ENCODE data around the gene CTBP2. TPM values are rescaled to one million over a fixed set of nuclear protein-coding genes. Genes with fewer than 3 reads are reported as not detected.
A peak's percentile ranks its signal among the peaks of the same experiment; 100 is the strongest.
"Not testable (repeated sequence)": the region's sequence is repeated elsewhere in the genome, so short reads cannot be mapped to it uniquely, and the experiment has no call there.

CTBP2 gene
- total RNA-seq, 1 experiment from 2014 or later = 191 TPM

- TF ChIP-seq, protein P1, sequence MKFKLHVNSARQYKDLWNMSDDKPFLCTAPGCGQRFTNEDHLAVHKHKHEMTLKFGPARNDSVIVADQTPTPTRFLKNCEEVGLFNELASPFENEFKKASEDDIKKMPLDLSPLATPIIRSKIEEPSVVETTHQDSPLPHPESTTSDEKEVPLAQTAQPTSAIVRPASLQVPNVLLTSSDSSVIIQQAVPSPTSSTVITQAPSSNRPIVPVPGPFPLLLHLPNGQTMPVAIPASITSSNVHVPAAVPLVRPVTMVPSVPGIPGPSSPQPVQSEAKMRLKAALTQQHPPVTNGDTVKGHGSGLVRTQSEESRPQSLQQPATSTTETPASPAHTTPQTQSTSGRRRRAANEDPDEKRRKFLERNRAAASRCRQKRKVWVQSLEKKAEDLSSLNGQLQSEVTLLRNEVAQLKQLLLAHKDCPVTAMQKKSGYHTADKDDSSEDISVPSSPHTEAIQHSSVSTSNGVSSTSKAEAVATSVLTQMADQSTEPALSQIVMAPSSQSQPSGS (CRISPR knock-in tag; IDR thresholded peaks at IDR 0.05; ENCODE audit: borderline replicate concordance, low read depth) = no peak
- TF ChIP-seq TEAD1 (CRISPR knock-in tag; IDR thresholded peaks at IDR 0.05) (no peak), SMAD4 (CRISPR knock-in tag; IDR thresholded peaks at IDR 0.05) (no peak)
Measured at GRCh38 chr10:125163803-125164202, 3.4 kb upstream of the CTBP2 start (continued).

DNA sequence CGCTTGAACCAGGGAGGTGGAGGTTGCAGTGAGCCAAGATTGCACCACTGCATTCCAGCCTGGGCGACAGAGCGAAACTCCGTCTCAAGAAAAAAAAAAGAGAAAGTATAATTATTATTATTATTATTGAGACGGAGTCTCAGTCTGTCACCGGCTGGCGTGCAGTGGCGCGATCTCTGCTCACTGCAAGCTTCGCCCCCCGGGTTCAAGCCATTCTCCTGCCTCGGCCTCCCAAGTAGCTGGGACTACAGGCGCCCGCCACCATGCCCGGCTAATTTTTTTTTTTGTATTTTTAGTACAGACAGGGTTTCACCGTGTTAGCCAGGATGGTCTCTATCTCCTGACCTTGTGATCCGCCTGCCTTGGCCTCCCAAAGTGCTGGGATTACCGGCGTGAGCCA lies 2.9 kb upstream of the CTBP2 start:
- POLR2A ChIA-PET = interaction anchor here (1.8 kb wide), 1 partner anchor 11 kb away, joined by 10 read pairs; no protein-coding TSS in a partner anchor
- H3K4me1 Mint-ChIP-seq = peaks cover 20% of the 10 kb centered on the region
- ATAC-seq; CTCF ChIA-PET; H3K4me3 Mint-ChIP-seq; H3K27me3 Mint-ChIP-seq (ENCODE audit: low read depth); H3K36me3 Mint-ChIP-seq; DNase-seq (ENCODE audit: low spot score); H3K9me3 Mint-ChIP-seq; H3K27ac Mint-ChIP-seq: not testable (repeated sequence)

DNA sequence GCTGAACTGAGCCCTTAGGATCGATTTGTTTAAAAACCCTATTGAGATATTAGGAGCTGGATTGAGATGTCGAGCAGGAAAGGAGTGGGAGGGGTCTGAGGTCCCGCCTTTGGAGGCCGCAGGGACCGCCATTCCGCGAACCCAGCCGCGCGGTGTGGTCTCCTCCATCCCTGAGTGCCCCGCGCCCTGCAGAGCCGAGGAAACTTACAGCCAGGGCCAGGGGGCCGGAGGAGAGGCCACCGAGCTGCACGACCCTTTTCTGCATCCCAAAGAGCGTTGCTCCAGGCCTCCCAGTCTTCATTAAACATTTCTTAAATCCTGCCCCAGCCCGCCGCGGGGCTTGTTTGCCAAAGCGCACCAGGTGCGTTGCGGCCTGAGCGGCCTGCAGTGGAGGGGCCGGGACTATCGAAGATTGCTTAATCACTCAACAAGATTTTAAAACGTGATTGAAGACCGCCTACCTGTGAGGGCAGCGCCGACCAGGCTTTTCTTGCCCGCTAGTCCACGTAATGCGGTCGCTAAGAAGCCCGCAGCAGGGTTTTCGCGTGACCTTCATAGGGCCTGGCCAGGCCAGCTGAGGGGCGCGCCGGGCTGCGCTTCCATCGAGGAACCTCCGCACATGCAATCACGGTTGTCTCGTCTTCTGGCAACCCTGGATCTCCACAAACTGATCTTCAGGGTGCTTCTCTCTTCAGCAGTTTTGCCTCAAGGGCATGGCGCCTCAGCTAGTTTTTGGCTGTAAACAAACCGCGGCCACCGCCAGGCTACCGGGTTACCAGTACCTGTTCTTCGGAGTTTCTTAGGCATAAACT lies 2.0 kb upstream of the CTBP2 start:
- POLR2A ChIA-PET = interaction anchor here (0.5 to 1.8 kb wide), 4 partner anchors 10 to 23 kb away, joined by 3 to 10 read pairs (median 6); no protein-coding TSS in a partner anchor
- H3K9me3 Mint-ChIP-seq = no peaks in the 10 kb centered on the region
- CTCF ChIA-PET = interaction anchor here (1.0 to 1.5 kb wide), 3 partner anchors 15 to 170 kb away, joined by 3 to 5 read pairs (median 3); no protein-coding TSS in a partner anchor
- peak overlapping the region; percentile 95 for H3K27ac Mint-ChIP-seq
- H3K4me1 Mint-ChIP-seq = peaks cover 24% of the 10 kb centered on the region
- no peaks in the 10 kb centered on the region for H3K27me3 Mint-ChIP-seq (ENCODE audit: low read depth)
- peaks cover 4% of the 10 kb centered on the region; the same call in 1 of the 2 replicates for H3K36me3 Mint-ChIP-seq
- DNase-seq (ENCODE audit: low spot score) (peak; percentile 66), ATAC-seq (peak; percentile 28)
- no peak for TF ChIP-seq EMX1 (CRISPR knock-in tag; IDR thresholded peaks at IDR 0.05)
- TF ChIP-seq MYBL2 (CRISPR knock-in tag; IDR thresholded peaks at IDR 0.05) = 0 out of 2 replicates have a peak, but pooled peaks have one; percentile 19
- 0 out of 2 replicates have a peak, but pooled peaks have one; percentile 26 for TF ChIP-seq KAT7 (CRISPR knock-in tag; IDR thresholded peaks at IDR 0.05; ENCODE audit: borderline replicate concordance)
- TF ChIP-seq CTCF (IDR thresholded peaks at IDR 0.05) = no peak
- no peak for TF ChIP-seq NFATC4 (CRISPR knock-in tag; IDR thresholded peaks at IDR 0.05)
- TF ChIP-seq, protein P2, sequence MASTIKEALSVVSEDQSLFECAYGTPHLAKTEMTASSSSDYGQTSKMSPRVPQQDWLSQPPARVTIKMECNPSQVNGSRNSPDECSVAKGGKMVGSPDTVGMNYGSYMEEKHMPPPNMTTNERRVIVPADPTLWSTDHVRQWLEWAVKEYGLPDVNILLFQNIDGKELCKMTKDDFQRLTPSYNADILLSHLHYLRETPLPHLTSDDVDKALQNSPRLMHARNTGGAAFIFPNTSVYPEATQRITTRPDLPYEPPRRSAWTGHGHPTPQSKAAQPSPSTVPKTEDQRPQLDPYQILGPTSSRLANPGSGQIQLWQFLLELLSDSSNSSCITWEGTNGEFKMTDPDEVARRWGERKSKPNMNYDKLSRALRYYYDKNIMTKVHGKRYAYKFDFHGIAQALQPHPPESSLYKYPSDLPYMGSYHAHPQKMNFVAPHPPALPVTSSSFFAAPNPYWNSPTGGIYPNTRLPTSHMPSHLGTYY (CRISPR knock-in tag; IDR thresholded peaks at IDR 0.05) = no peak
- TF ChIP-seq FOXP1 (CRISPR knock-in tag; IDR thresholded peaks at IDR 0.05; ENCODE audit: borderline replicate concordance) = no peak
- TF ChIP-seq ESRRA (CRISPR knock-in tag; IDR thresholded peaks at IDR 0.05; ENCODE audit: borderline replicate concordance) = no peak
- TF ChIP-seq RELA (CRISPR knock-in tag; IDR thresholded peaks at IDR 0.05; ENCODE audit: borderline replicate concordance) = no peak
- TF ChIP-seq, protein P3, sequence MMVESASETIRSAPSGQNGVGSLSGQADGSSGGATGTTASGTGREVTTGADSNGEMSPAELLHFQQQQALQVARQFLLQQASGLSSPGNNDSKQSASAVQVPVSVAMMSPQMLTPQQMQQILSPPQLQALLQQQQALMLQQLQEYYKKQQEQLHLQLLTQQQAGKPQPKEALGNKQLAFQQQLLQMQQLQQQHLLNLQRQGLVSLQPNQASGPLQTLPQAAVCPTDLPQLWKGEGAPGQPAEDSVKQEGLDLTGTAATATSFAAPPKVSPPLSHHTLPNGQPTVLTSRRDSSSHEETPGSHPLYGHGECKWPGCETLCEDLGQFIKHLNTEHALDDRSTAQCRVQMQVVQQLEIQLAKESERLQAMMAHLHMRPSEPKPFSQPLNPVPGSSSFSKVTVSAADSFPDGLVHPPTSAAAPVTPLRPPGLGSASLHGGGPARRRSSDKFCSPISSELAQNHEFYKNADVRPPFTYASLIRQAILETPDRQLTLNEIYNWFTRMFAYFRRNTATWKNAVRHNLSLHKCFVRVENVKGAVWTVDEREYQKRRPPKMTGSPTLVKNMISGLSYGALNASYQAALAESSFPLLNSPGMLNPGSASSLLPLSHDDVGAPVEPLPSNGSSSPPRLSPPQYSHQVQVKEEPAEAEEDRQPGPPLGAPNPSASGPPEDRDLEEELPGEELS (CRISPR knock-in tag; IDR thresholded peaks at IDR 0.05) = no peak
- no peak for TF ChIP-seq ZSCAN18 (CRISPR knock-in tag; IDR thresholded peaks at IDR 0.05)
- TF ChIP-seq ZNF317 (CRISPR knock-in tag; IDR thresholded peaks at IDR 0.05; ENCODE audit: borderline replicate concordance, low read depth) = no peak
- no peak for TF ChIP-seq ZBTB21 (CRISPR knock-in tag; IDR thresholded peaks at IDR 0.05; ENCODE audit: borderline replicate concordance)
- no peak for TF ChIP-seq FOXJ3 (CRISPR knock-in tag; IDR thresholded peaks at IDR 0.05; ENCODE audit: borderline replicate concordance)
- TF ChIP-seq SP1 (CRISPR knock-in tag; conservative IDR thresholded peaks at IDR 0.05) = 0 out of 2 replicates have a peak, but pooled peaks have one; percentile 7
- TF ChIP-seq, protein P4, sequence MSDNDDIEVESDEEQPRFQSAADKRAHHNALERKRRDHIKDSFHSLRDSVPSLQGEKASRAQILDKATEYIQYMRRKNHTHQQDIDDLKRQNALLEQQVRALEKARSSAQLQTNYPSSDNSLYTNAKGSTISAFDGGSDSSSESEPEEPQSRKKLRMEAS (CRISPR knock-in tag; IDR thresholded peaks at IDR 0.05) = peak; percentile 69
- no peak for TF ChIP-seq ZNF425 (CRISPR knock-in tag; conservative IDR thresholded peaks at IDR 0.05)
- no peak for TF ChIP-seq TP53 (CRISPR knock-in tag; IDR thresholded peaks at IDR 0.05)
- peak overlapping the region; percentile 76 for H3K4me3 Mint-ChIP-seq

Data from WTC11 (cell line).